SK-N-SH (cell line): ENCODE data around the gene PPP1R12B. TPM values are rescaled to one million over a fixed set of nuclear protein-coding genes. Genes with fewer than 3 reads are reported as not detected.
A peak's percentile ranks its signal among the peaks of the same experiment; 100 is the strongest.

ENCODE experiments used
- CTCF ChIA-PET: fragments of 300-600, 350-600 bp; formaldehyde crosslinking; extraction: SDS; loops from one replicate; lab custom pipeline; 2021; lab: Yijun Ruan, JAX
- POLR2A ChIA-PET: fragments of 350-600 bp; sonication (Branson Sonifier 250); formaldehyde crosslinking; extraction: SDS; loops from one replicate; lab custom pipeline; 2020; ENCODE audit warnings: antibody characterized with exemption, inconsistent platforms; lab: Yijun Ruan, JAX
- DNase-seq: peaks from one replicate; pipeline ENCODE4 v3.0.0; 2012
- H2AFZ ChIP-seq: fragments of 200-600 bp; sonication (generic); 2 replicates; pipeline ENCODE4 v1.8.1; 2016; ENCODE audit warnings: antibody characterized with exemption, mild to moderate bottlenecking, low read depth
- H3F3A ChIP-seq: fragments of 200-600 bp; sonication (generic); replicated peaks from 2 replicates; pipeline ENCODE3; 2016; ENCODE audit warnings: antibody characterized with exemption, mild to moderate bottlenecking; ENCODE audit not compliant: insufficient read depth
- H3K27ac ChIP-seq, 2 experiments: fragments of 200-500 bp in 1 of 2; fragments of 200-600 bp in 1 of 2; sonication (Bioruptor generic) in 1 of 2; sonication (generic), shearing (Covaris generic) in 1 of 2; 2 replicates each; pipeline versions ENCODE4 v1.5.1 to v1.6.1; 2014 to 2016; ENCODE audit warnings: low read depth in 2 of 2, inconsistent platforms in 1 of 2, low read length in 1 of 2, mild to moderate bottlenecking in 1 of 2, mixed read lengths in 1 of 2
- H3K27me3 ChIP-seq: fragments of 200-600 bp; sonication (generic), shearing (Covaris generic); 2 replicates; pipeline ENCODE4 v1.6.1; 2016; ENCODE audit warnings: mixed run types; ENCODE audit not compliant: insufficient read depth
- H3K36me3 ChIP-seq, 2 experiments: fragments of 200-500 bp in 1 of 2; fragments of 200-600 bp in 1 of 2; sonication (Bioruptor generic) in 1 of 2; sonication (generic) in 1 of 2; replicated peaks in 1 of 2; 2 replicates each; pipeline versions ENCODE3 to v1.5.1; 2014 to 2016; ENCODE audit warnings: low read length in 1 of 2, mild to moderate bottlenecking in 1 of 2; ENCODE audit not compliant: insufficient read depth in 2 of 2, control insufficient read depth in 1 of 2
- H3K4me1 ChIP-seq, 2 experiments: fragments of 200-500 bp in 1 of 2; fragments of 200-600 bp in 1 of 2; sonication (Bioruptor generic) in 1 of 2; sonication (generic), shearing (Covaris generic) in 1 of 2; 2 replicates each; pipeline versions ENCODE4 v1.5.1 to v1.6.1; 2014 to 2016; ENCODE audit warnings: low read depth in 1 of 2, low read length in 1 of 2, mixed run types in 1 of 2; ENCODE audit not compliant: insufficient read depth in 2 of 2, control insufficient read depth in 1 of 2
- H3K4me2 ChIP-seq: fragments of 200-600 bp; sonication (generic), shearing (Covaris generic); 2 replicates; pipeline ENCODE4 v1.6.1; 2017; ENCODE audit warnings: mixed run types
- H3K4me3 ChIP-seq, 2 experiments: fragments of 200-500 bp in 1 of 2; fragments of 200-600 bp in 1 of 2; sonication (Bioruptor generic) in 1 of 2; sonication (generic), shearing (Covaris generic) in 1 of 2; 2 replicates each; pipeline versions ENCODE4 v1.5.1 to v1.8.1; 2014 to 2016; ENCODE audit warnings: low read depth in 2 of 2, inconsistent platforms in 1 of 2, low read length in 1 of 2, mild to moderate bottlenecking in 1 of 2, mixed read lengths in 1 of 2, moderate library complexity in 1 of 2
- H3K79me2 ChIP-seq: fragments of 200-600 bp; sonication (generic); 2 replicates; pipeline ENCODE4 v1.8.1; 2017; ENCODE audit warnings: mild to moderate bottlenecking; ENCODE audit not compliant: insufficient read depth
- H3K9ac ChIP-seq: fragments of 200-600 bp; sonication (generic); 2 replicates; pipeline ENCODE4 v1.6.1; 2017; ENCODE audit warnings: mixed run types
- H3K9me2 ChIP-seq: fragments of 200-600 bp; sonication (generic); 2 replicates; pipeline ENCODE4 v1.6.1; 2017; ENCODE audit warnings: mixed run types
- H3K9me3 ChIP-seq: fragments of 200-600 bp; sonication (generic); 2 replicates; pipeline ENCODE4 v1.6.1; 2017; ENCODE audit warnings: mixed run types, mild to moderate bottlenecking, moderate library complexity
- H4K20me1 ChIP-seq: fragments of 200-600 bp; sonication (generic); 2 replicates; pipeline ENCODE4 v1.6.1; 2017; ENCODE audit warnings: mild to moderate bottlenecking, mixed run types; ENCODE audit not compliant: insufficient read depth
- CHD2 ChIP-seq: fragments of 150-350 bp; IDR thresholded peaks from 2 replicates; pipeline ENCODE4 v1.6.1; 2018; ENCODE audit warnings: low read length; ENCODE audit not compliant: partially characterized antibody
- ELF1 ChIP-seq: IDR thresholded peaks from 2 replicates; pipeline ENCODE4 v1.4.0; 2012
- EP300 ChIP-seq, 2 experiments: IDR thresholded peaks; 2 replicates each; pipeline versions ENCODE4 v1.4.0 to v1.6.1; 2012; ENCODE audit warnings: borderline replicate concordance in 1 of 2, low read depth in 1 of 2, low read length in 1 of 2
- FOSL2 ChIP-seq: IDR thresholded peaks from 2 replicates; pipeline ENCODE4 v1.4.0; 2012; ENCODE audit warnings: low read depth, mild to moderate bottlenecking, moderate library complexity, borderline replicate concordance
- FOXJ3 ChIP-seq: sonication (generic); formaldehyde crosslinking; IDR thresholded peaks from 2 replicates; pipeline ENCODE4 v1.5.1; 2020; ENCODE audit warnings: mild to moderate bottlenecking, missing genetic modification reagents
- GATA2 ChIP-seq: sonication (generic); formaldehyde crosslinking; IDR thresholded peaks from 2 replicates; pipeline ENCODE4 v1.5.0; 2020; ENCODE audit warnings: mild to moderate bottlenecking, missing genetic modification reagents
- JUND ChIP-seq: IDR thresholded peaks from 2 replicates; pipeline ENCODE4 v1.4.0; 2012
- NFIC ChIP-seq: IDR thresholded peaks from 2 replicates; pipeline ENCODE4 v1.4.0; 2012; ENCODE audit warnings: borderline replicate concordance
- POLR2AphosphoS5 ChIP-seq: IDR thresholded peaks from 2 replicates; pipeline ENCODE4 v1.6.1; 2012; ENCODE audit warnings: low read depth, low read length
- RAD21 ChIP-seq: IDR thresholded peaks from 2 replicates; pipeline ENCODE4 v1.6.1; 2012; ENCODE audit warnings: mild to moderate bottlenecking, low read length
- RCOR1 ChIP-seq: fragments of 150-350 bp; IDR thresholded peaks from 2 replicates; pipeline ENCODE4 v1.6.1; 2017; ENCODE audit warnings: antibody characterized with exemption, low read length
- RXRA ChIP-seq: IDR thresholded peaks from 2 replicates; pipeline ENCODE4 v1.4.0; 2012; ENCODE audit warnings: low read depth, mild to moderate bottlenecking, borderline replicate concordance
- TCF12 ChIP-seq: IDR thresholded peaks from 2 replicates; pipeline ENCODE4 v1.4.0; 2012
- TEAD4 ChIP-seq: IDR thresholded peaks from 2 replicates; pipeline ENCODE4 v1.4.0; 2012; ENCODE audit warnings: mild to moderate bottlenecking, borderline replicate concordance; ENCODE audit not compliant: insufficient read depth
- YY1 ChIP-seq: IDR thresholded peaks from 2 replicates; pipeline ENCODE4 v1.4.0; 2012; ENCODE audit warnings: low read depth, mild to moderate bottlenecking
- WGBS: methylation state at CpG from one replicate; pipeline ENCODE4 v1.1.6; 2017; ENCODE audit warnings: low lambda C conversion rate; 5-methylcytosine and 5-hydroxymethylcytosine counted together
- polyA plus RNA-seq, 3 experiments: library from polyadenylated mRNA; depleted of rRNA; stranded (reverse); fragments of >200 nt; gene quantifications; 2 replicates each; pipeline ENCODE4 v1.2.3, GENCODE V29; 2012
- TF ChIP-seq, protein P1 (sequence below): IDR thresholded peaks from 2 replicates; pipeline ENCODE4; 2012
- TF ChIP-seq, protein P2 (sequence below): IDR thresholded peaks from 2 replicates; pipeline ENCODE4 v1.4.0; 2012; ENCODE audit warnings: low read depth, borderline replicate concordance
- TF ChIP-seq, protein P3 (sequence below): fragments of 150-350 bp; IDR thresholded peaks from 2 replicates; pipeline ENCODE4 v1.6.1; 2016; ENCODE audit warnings: mild to moderate bottlenecking, low read depth, low read length

Gene PPP1R12B
- polyA plus RNA-seq, 1 of the 3 experiments (the other 2 are of a cell fraction), result 2.8 TPM

DNA sequence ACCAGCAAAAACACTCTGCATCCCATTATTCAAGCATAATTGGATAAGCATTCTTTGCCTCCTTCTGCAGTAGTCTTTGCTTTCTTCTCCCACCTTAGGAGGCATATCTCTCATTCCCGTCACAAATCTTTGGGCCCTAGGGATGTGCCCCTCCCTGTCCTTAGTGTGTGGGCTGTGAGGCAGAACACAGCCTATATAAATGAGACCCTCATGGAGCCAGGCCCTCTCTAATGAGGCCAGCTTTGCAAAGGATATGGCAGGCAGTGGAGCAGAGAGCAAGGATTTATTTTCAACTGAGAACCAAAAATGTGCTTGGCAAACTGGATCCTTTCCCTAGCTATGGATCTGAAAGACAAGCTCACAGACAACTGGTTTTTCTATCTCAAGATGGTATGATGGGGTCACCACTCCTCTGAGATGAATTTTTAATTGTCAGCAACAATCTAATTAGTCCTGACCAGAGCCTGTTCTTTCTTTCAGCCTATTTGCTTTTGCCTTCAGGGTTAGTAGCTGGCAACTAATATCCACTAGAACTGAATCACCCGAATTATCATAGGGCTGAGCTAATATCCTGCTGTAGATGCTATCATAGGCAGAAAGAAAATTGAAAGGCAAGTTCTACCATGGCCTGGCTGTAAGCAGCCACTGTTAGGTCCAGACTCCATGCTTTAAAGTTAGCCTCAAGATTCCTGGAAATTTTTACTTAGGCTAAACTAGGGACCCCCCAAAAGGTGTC, 227.6 kb downstream of the PPP1R12B start:
- peaks cover 52 to 74% of the 10 kb centered on the region in 2 experiments for H3K4me1 ChIP-seq
- H4K20me1 ChIP-seq, result no peaks in the 10 kb centered on the region
- DNase-seq, result peak; percentile 70
- H3K79me2 ChIP-seq, result no peaks in the 10 kb centered on the region
- 50% methylated on average over 2 of the region's 2 CpGs for WGBS
- ChIA-PET CTCF (interaction anchor here (1.0 to 6.5 kb wide), 7 partner anchors 11 to 144 kb away, joined by 4 to 48 read pairs (median 12); no protein-coding TSS in a partner anchor), POLR2A (interaction anchor here (1.3 kb wide), 1 partner anchor 11 kb away, joined by 5 read pairs; no protein-coding TSS in a partner anchor)
- no peaks in the 10 kb centered on the region for H3K27me3 ChIP-seq
- peak overlapping the region; percentile 49; the same call in 1 of the 2 replicates for H3K4me2 ChIP-seq
- no peaks in the 10 kb centered on the region for H3K9me2 ChIP-seq
- no peaks in the 10 kb centered on the region for H3K9me3 ChIP-seq
- H3K4me3 ChIP-seq, result no peak overlapping the region; a peak in 1 of 4 replicates
- H2AFZ ChIP-seq, result no peak overlapping the region
- H3F3A ChIP-seq, result peaks cover 26% of the 10 kb centered on the region
- H3K9ac ChIP-seq, result peak overlapping the region; percentile 1; the same call in 1 of the 2 replicates
- no peak for TF ChIP-seq RXRA
- TF ChIP-seq RAD21, result peak; percentile 32
- TF ChIP-seq RCOR1, result peak; percentile 94
- TF ChIP-seq, protein P1, sequence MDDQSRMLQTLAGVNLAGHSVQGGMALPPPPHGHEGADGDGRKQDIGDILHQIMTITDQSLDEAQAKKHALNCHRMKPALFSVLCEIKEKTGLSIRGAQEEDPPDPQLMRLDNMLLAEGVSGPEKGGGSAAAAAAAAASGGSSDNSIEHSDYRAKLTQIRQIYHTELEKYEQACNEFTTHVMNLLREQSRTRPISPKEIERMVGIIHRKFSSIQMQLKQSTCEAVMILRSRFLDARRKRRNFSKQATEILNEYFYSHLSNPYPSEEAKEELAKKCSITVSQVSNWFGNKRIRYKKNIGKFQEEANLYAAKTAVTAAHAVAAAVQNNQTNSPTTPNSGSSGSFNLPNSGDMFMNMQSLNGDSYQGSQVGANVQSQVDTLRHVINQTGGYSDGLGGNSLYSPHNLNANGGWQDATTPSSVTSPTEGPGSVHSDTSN, result peak; percentile 49
- TF ChIP-seq TEAD4, result peak; percentile 51; the same call in 1 of the 2 replicates
- TF ChIP-seq ELF1, result no peak
- peak; percentile 44 to 94; a peak in 3 of 4 replicates for TF ChIP-seq EP300 (IDR thresholded peaks at IDR 0.05; ENCODE audit: borderline replicate concordance in 1 of 2, low read depth in 1 of 2, low read length in 1 of 2)
- TF ChIP-seq, protein P2, sequence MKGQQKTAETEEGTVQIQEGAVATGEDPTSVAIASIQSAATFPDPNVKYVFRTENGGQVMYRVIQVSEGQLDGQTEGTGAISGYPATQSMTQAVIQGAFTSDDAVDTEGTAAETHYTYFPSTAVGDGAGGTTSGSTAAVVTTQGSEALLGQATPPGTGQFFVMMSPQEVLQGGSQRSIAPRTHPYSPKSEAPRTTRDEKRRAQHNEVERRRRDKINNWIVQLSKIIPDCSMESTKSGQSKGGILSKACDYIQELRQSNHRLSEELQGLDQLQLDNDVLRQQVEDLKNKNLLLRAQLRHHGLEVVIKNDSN, result no peak
- peak; percentile 44; the same call in 1 of the 2 replicates for TF ChIP-seq POLR2AphosphoS5
- TF ChIP-seq, protein P3, sequence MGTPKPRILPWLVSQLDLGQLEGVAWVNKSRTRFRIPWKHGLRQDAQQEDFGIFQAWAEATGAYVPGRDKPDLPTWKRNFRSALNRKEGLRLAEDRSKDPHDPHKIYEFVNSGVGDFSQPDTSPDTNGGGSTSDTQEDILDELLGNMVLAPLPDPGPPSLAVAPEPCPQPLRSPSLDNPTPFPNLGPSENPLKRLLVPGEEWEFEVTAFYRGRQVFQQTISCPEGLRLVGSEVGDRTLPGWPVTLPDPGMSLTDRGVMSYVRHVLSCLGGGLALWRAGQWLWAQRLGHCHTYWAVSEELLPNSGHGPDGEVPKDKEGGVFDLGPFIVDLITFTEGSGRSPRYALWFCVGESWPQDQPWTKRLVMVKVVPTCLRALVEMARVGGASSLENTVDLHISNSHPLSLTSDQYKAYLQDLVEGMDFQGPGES, result no peak
- peak; percentile 69 for TF ChIP-seq TCF12
- TF ChIP-seq JUND, result peak; percentile 57
- TF ChIP-seq FOXJ3 (CRISPR knock-in tag), result peak; percentile 88
- TF ChIP-seq GATA2, result peak; percentile 96
- TF ChIP-seq FOSL2, result peak; percentile 21; the same call in 1 of the 2 replicates
- no peak for TF ChIP-seq YY1
- peak; percentile 39; the same call in 1 of the 2 replicates for TF ChIP-seq NFIC
- TF ChIP-seq CHD2, result peak; percentile 84
- H3K36me3 ChIP-seq, result peaks cover 0 to 3% of the 10 kb centered on the region in 2 experiments
- peak overlapping the region; percentile 72 to 96 for H3K27ac ChIP-seq
